IMR-90 (cell line): ENCODE measurements around the gene MGLL. TPM values are rescaled to one million over a fixed set of nuclear protein-coding genes. Genes with fewer than 3 reads are reported as not detected.

ENCODE experiments used
- ATAC-seq: fragments of 200-7000 bp; cut with Tn5 transposase; 2 replicates; pipeline ENCODE4 v1.9.1; 2020; ENCODE audit warnings: low read depth, mild to moderate bottlenecking, moderate library complexity
- BruUV-seq: library from RNA; stranded (reverse); fragments of 400-500 nt; replicated peaks from 2 replicates; lab custom pipeline; 2021; lab: Mats Ljungman, UMichigan
- CTCF ChIA-PET: fragments of 300-600 bp; formaldehyde crosslinking; extraction: SDS; loops from one replicate; lab custom pipeline; 2021; ENCODE audit warnings: antibody characterized with exemption; lab: Yijun Ruan, JAX
- POLR2A ChIA-PET: fragments of 300-600 bp; sonication (Branson Sonifier 250); formaldehyde crosslinking; loops from one replicate; lab custom pipeline; 2022; ENCODE audit warnings: antibody characterized with exemption; ENCODE audit not compliant: unreplicated experiment; lab: Charles Lee
- DNase-seq: peaks from one replicate; pipeline ENCODE4 v3.0.0; 2013
- H2AFZ ChIP-seq: replicated peaks from 2 replicates; pipeline ENCODE3; 2013; ENCODE audit warnings: low read length, mild to moderate bottlenecking; ENCODE audit not compliant: poor library complexity
- H2AK5ac ChIP-seq: 2 replicates; pipeline ENCODE4 v1.6.1; 2013; ENCODE audit warnings: low read depth, low read length, inconsistent platforms
- H2AK9ac ChIP-seq: replicated peaks from 2 replicates; pipeline ENCODE3; 2013; ENCODE audit warnings: mild to moderate bottlenecking, low read depth, low read length, moderate library complexity; ENCODE audit not compliant: poor library complexity
- H2BK120ac ChIP-seq: 2 replicates; pipeline ENCODE4 v1.6.1; 2013; ENCODE audit warnings: low read depth, low read length, inconsistent platforms
- H2BK15ac ChIP-seq: 3 replicates; pipeline ENCODE4 v1.6.1; 2013; ENCODE audit warnings: low read depth, low read length, inconsistent platforms
- H2BK20ac ChIP-seq: 2 replicates; pipeline ENCODE4 v1.6.1; 2013; ENCODE audit warnings: low read depth, mild to moderate bottlenecking, inconsistent platforms, low read length, moderate library complexity
- H2BK5ac ChIP-seq: 2 replicates; pipeline ENCODE4 v1.6.1; 2013; ENCODE audit warnings: mild to moderate bottlenecking, low read depth, low read length, inconsistent platforms; ENCODE audit not compliant: poor library complexity, severe bottlenecking
- H3K14ac ChIP-seq: replicated peaks from 2 replicates; pipeline ENCODE4 v1.6.1; 2013; ENCODE audit warnings: low read depth, low read length, inconsistent platforms
- H3K18ac ChIP-seq: 2 replicates; pipeline ENCODE4 v1.6.1; 2013; ENCODE audit warnings: low read depth, low read length, control low read depth
- H3K23ac ChIP-seq: 2 replicates; pipeline ENCODE4 v1.6.1; 2013; ENCODE audit warnings: low read depth, low read length, inconsistent platforms
- H3K27ac ChIP-seq: 2 replicates; pipeline ENCODE4 v1.5.1; 2013; ENCODE audit warnings: mild to moderate bottlenecking, control low read depth, low read length; ENCODE audit not compliant: insufficient read depth
- H3K27me3 ChIP-seq: 2 replicates; pipeline ENCODE4 v1.6.1; 2013; ENCODE audit warnings: low read length; ENCODE audit not compliant: control insufficient read depth, insufficient read depth
- H3K36me3 ChIP-seq: 2 replicates; pipeline ENCODE4 v1.6.1; 2013; ENCODE audit warnings: low read length, mixed read lengths; ENCODE audit not compliant: control insufficient read depth, insufficient read depth
- H3K4ac ChIP-seq: 2 replicates; pipeline ENCODE4 v1.6.1; 2013; ENCODE audit warnings: low read depth, low read length, inconsistent platforms
- H3K4me1 ChIP-seq: 2 replicates; pipeline ENCODE4 v1.6.1; 2013; ENCODE audit warnings: low read length, mixed read lengths; ENCODE audit not compliant: control insufficient read depth, insufficient read depth
- H3K4me2 ChIP-seq: 2 replicates; pipeline ENCODE4 v1.6.1; 2013; ENCODE audit warnings: low read depth, mild to moderate bottlenecking, control low read depth, low read length, moderate library complexity
- H3K4me3 ChIP-seq: 2 replicates; pipeline ENCODE4 v1.5.1; 2013; ENCODE audit warnings: low read depth, mild to moderate bottlenecking, control low read depth, low read length, moderate library complexity; ENCODE audit not compliant: insufficient read depth
- H3K56ac ChIP-seq: 2 replicates; pipeline ENCODE4 v1.6.1; 2013; ENCODE audit warnings: low read length, inconsistent platforms; ENCODE audit not compliant: insufficient read depth; ENCODE audit errors: extremely low read depth
- H3K79me1 ChIP-seq, 2 experiments: 2 replicates each; pipeline ENCODE4 v1.6.1; 2013; ENCODE audit warnings: low read length in 2 of 2, inconsistent platforms in 1 of 2, low read depth in 1 of 2
- H3K9ac ChIP-seq: 2 replicates; pipeline ENCODE4 v1.6.1; 2013; ENCODE audit warnings: low read depth, low read length, control low read depth
- H3K9me1 ChIP-seq: 2 replicates; pipeline ENCODE4 v1.6.1; 2013; ENCODE audit warnings: low read length, inconsistent platforms; ENCODE audit not compliant: insufficient read depth
- H3K9me3 ChIP-seq: 2 replicates; pipeline ENCODE4 v1.6.1; 2013; ENCODE audit warnings: low read length; ENCODE audit not compliant: control insufficient read depth, insufficient read depth
- H4K20me1 ChIP-seq: 2 replicates; pipeline ENCODE4 v1.6.1; 2013; ENCODE audit warnings: low read length, inconsistent platforms; ENCODE audit not compliant: insufficient read depth
- H4K5ac ChIP-seq: 2 replicates; pipeline ENCODE4 v1.6.1; 2013; ENCODE audit warnings: mild to moderate bottlenecking, low read depth, low read length, control low read depth
- H4K8ac ChIP-seq, 2 experiments: 2 replicates each; pipeline ENCODE4 v1.6.1; 2013; ENCODE audit warnings: low read depth in 2 of 2, low read length in 2 of 2, control low read depth in 1 of 2, inconsistent platforms in 1 of 2
- H4K91ac ChIP-seq: 2 replicates; pipeline ENCODE4 v1.6.1; 2013; ENCODE audit warnings: low read depth, low read length, inconsistent platforms; ENCODE audit not compliant: insufficient read depth
- BHLHE40 ChIP-seq: fragments of 150-350 bp; IDR thresholded peaks from 2 replicates; pipeline ENCODE4 v1.6.1; 2016; ENCODE audit warnings: mild to moderate bottlenecking, low read depth, low read length
- CEBPB ChIP-seq: IDR thresholded peaks from 2 replicates; pipeline ENCODE4 v1.6.1; 2012; ENCODE audit warnings: low read depth, low read length, improper control_type of control experiment
- CHD1 ChIP-seq: IDR thresholded peaks from 2 replicates; pipeline ENCODE4 v1.6.1; 2012; ENCODE audit warnings: low read depth, low read length, improper control_type of control experiment
- ELK1 ChIP-seq: fragments of 150-350 bp; IDR thresholded peaks from 2 replicates; pipeline ENCODE4 v1.6.1; 2016; ENCODE audit warnings: low read depth, mild to moderate bottlenecking, low read length, moderate library complexity, borderline replicate concordance
- FOS ChIP-seq: fragments of 150-350 bp; IDR thresholded peaks from 2 replicates; pipeline ENCODE4 v1.6.1; 2016; ENCODE audit warnings: low read depth, low read length
- MAFK ChIP-seq: IDR thresholded peaks from 2 replicates; pipeline ENCODE4 v1.6.1; 2012; ENCODE audit warnings: low read depth, low read length, improper control_type of control experiment
- MAZ ChIP-seq: IDR thresholded peaks from 2 replicates; pipeline ENCODE4 v1.6.1; 2012; ENCODE audit warnings: low read depth, mild to moderate bottlenecking, low read length, improper control_type of control experiment, moderate library complexity, borderline replicate concordance
- MXI1 ChIP-seq: IDR thresholded peaks from 2 replicates; pipeline ENCODE4 v1.6.1; 2012; ENCODE audit warnings: low read depth, mild to moderate bottlenecking, low read length, moderate library complexity, borderline replicate concordance
- NFE2L2 ChIP-seq: fragments of 150-350 bp; IDR thresholded peaks from 2 replicates; pipeline ENCODE4 v1.6.1; 2016; ENCODE audit warnings: low read depth, mild to moderate bottlenecking, low read length
- POLR2A ChIP-seq: IDR thresholded peaks from 2 replicates; pipeline ENCODE4 v1.6.1; 2012; ENCODE audit warnings: mild to moderate bottlenecking, low read depth, low read length
- RAD21 ChIP-seq: IDR thresholded peaks from 2 replicates; pipeline ENCODE4 v1.6.1; 2012; ENCODE audit warnings: low read length, improper control_type of control experiment
- RCOR1 ChIP-seq: IDR thresholded peaks from 2 replicates; pipeline ENCODE4 v1.6.1; 2012; ENCODE audit warnings: mild to moderate bottlenecking, low read length, improper control_type of control experiment; ENCODE audit not compliant: insufficient replicate concordance
- RFX5 ChIP-seq: IDR thresholded peaks from 2 replicates; pipeline ENCODE4 v1.8.0; 2012; ENCODE audit warnings: low read depth, mild to moderate bottlenecking, low read length, moderate library complexity
- SMC3 ChIP-seq: fragments of 150-350 bp; IDR thresholded peaks from 2 replicates; pipeline ENCODE4 v1.6.1; 2016; ENCODE audit warnings: low read depth, mild to moderate bottlenecking, antibody characterized with exemption, low read length, moderate library complexity
- WGBS, 2 experiments: methylation state at CpG; one replicate each; pipeline versions ENCODE4 v1.1.5 to v1.1.7; 2013; ENCODE audit warnings: missing lambda C conversion rate in 2 of 2; ENCODE audit not compliant: insufficient read length in 1 of 2; ENCODE audit errors: extremely low coverage in 2 of 2; 5-methylcytosine and 5-hydroxymethylcytosine counted together
- dilution Hi-C: fragments of 300-500 bp; cut with HindIII; formaldehyde crosslinking; loops from one replicate; pipeline ENCODE4 v1.14.3; 2018; ENCODE audit warnings: low sequenced_read_pairs; ENCODE audit not compliant: unreplicated experiment
- in situ Hi-C: fragments of 300-500 bp; cut with MboI; formaldehyde crosslinking; loops from 3 replicates; pipeline ENCODE4 v1.14.3; 2019; ENCODE audit warnings: low sequenced_read_pairs, inconsistent platforms, mixed read lengths
- intact Hi-C: fragments of 100-400 bp; cut with micrococcal nuclease; formaldehyde crosslinking; loops from 2 replicates; pipeline ENCODE4 v1.10.0; 2022
- polyA plus RNA-seq, 3 experiments: library from polyadenylated mRNA; depleted of rRNA; stranded (reverse); fragments of >200 nt; gene quantifications; 2 replicates each; pipeline ENCODE4 v1.2.3, GENCODE V29; 2012; ENCODE audit warnings: low replicate concordance in 1 of 3
- total RNA-seq: library from RNA; depleted of rRNA; stranded (reverse); fragments of >200 nt; gene quantifications from 2 replicates; pipeline ENCODE4 v1.2.3, GENCODE V29; 2012
- TF ChIP-seq, protein P1 (sequence below): conservative IDR thresholded peaks from 2 replicates; pipeline ENCODE4 v1.5.1; 2012; ENCODE audit warnings: mild to moderate bottlenecking, low read depth, low read length, improper control_type of control experiment
- TF ChIP-seq, protein P2 (sequence below): fragments of 150-350 bp; IDR thresholded peaks from 2 replicates; pipeline ENCODE4 v1.6.1; 2017; ENCODE audit warnings: mild to moderate bottlenecking, antibody characterized with exemption, low read length, low read depth

Gene MGLL
- total and polyA plus RNA-seq, 2 of the 4 experiments (the other 2 are of a cell fraction) = 23.7 to 60.6 TPM

GRCh38 chr3:127665586-127665985 is 156.7 kb downstream of the MGLL start:
- in situ Hi-C loops = no loop called here
- Histone ChIP-seq H3K4me2 (no peak overlapping the region), H2BK15ac (no peak overlapping the region), H3K36me3 (no peaks in the 10 kb centered on the region), H3K9me3 (no peaks in the 10 kb centered on the region), H2AK9ac (no peak overlapping the region), H3K18ac (no peak overlapping the region), H2BK20ac (no peak overlapping the region), H4K8ac (no peak overlapping the region), H2BK5ac (no peak overlapping the region), H2BK120ac (no peak overlapping the region), H2AK5ac (no peak overlapping the region), H3K23ac (no peak overlapping the region), H2AFZ (no peak overlapping the region), H3K56ac (no peak overlapping the region), H3K4me3 (no peak overlapping the region), H3K4me1 (no peaks in the 10 kb centered on the region), H3K4ac (no peak overlapping the region), H3K14ac (no peak overlapping the region), H4K20me1 (no peaks in the 10 kb centered on the region), H4K91ac (no peak overlapping the region), H3K9ac (no peak overlapping the region), H3K9me1 (no peaks in the 10 kb centered on the region), H4K5ac (no peak overlapping the region), H3K27ac (no peak overlapping the region), H3K27me3 (peaks cover 3% of the 10 kb centered on the region; the same call in 1 of the 2 replicates), H3K79me1 (no peaks in the 10 kb centered on the region)
- no TSS peak for BruUV-seq
- dilution Hi-C loops = no loop called here
- ATAC-seq (no peak), DNase-seq (no peak)
- ChIA-PET POLR2A (no interaction called here), CTCF (interaction anchor here (0.5 kb wide), 1 partner anchor 315 kb away, joined by 3 read pairs; no protein-coding TSS in a partner anchor)
- WGBS, 2 experiments = no CpG with 5 or more reads among the region's 3 CpGs
- intact Hi-C loops = no loop called here
- TF ChIP-seq MAFK (no peak), MAZ (no peak), ELK1 (no peak), RCOR1 (no peak), POLR2A (no peak), CHD1 (no peak), MXI1 (no peak), RAD21 (no peak), NFE2L2 (no peak), FOS (no peak), CEBPB (no peak), RFX5 (no peak), BHLHE40 (no peak), SMC3 (no peak)
- TF ChIP-seq, protein P1, sequence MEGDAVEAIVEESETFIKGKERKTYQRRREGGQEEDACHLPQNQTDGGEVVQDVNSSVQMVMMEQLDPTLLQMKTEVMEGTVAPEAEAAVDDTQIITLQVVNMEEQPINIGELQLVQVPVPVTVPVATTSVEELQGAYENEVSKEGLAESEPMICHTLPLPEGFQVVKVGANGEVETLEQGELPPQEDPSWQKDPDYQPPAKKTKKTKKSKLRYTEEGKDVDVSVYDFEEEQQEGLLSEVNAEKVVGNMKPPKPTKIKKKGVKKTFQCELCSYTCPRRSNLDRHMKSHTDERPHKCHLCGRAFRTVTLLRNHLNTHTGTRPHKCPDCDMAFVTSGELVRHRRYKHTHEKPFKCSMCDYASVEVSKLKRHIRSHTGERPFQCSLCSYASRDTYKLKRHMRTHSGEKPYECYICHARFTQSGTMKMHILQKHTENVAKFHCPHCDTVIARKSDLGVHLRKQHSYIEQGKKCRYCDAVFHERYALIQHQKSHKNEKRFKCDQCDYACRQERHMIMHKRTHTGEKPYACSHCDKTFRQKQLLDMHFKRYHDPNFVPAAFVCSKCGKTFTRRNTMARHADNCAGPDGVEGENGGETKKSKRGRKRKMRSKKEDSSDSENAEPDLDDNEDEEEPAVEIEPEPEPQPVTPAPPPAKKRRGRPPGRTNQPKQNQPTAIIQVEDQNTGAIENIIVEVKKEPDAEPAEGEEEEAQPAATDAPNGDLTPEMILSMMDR = no peak
- TF ChIP-seq, protein P2, sequence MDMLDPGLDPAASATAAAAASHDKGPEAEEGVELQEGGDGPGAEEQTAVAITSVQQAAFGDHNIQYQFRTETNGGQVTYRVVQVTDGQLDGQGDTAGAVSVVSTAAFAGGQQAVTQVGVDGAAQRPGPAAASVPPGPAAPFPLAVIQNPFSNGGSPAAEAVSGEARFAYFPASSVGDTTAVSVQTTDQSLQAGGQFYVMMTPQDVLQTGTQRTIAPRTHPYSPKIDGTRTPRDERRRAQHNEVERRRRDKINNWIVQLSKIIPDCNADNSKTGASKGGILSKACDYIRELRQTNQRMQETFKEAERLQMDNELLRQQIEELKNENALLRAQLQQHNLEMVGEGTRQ = no peak
